SK-N-SH (cell line): ENCODE results near the gene MTX2. TPM values are rescaled to one million over a fixed set of nuclear protein-coding genes. Genes with fewer than 3 reads are reported as not detected.

ENCODE experiments used
- CTCF ChIA-PET: fragments of 300-600, 350-600 bp; formaldehyde crosslinking; extraction: SDS; loops from one replicate; lab custom pipeline; 2021; lab: Yijun Ruan, JAX
- POLR2A ChIA-PET: fragments of 350-600 bp; sonication (Branson Sonifier 250); formaldehyde crosslinking; extraction: SDS; loops from one replicate; lab custom pipeline; 2020; ENCODE audit warnings: antibody characterized with exemption, inconsistent platforms; lab: Yijun Ruan, JAX
- DNase-seq: peaks from one replicate; pipeline ENCODE4 v3.0.0; 2012
- H2AFZ ChIP-seq: fragments of 200-600 bp; sonication (generic); 2 replicates; pipeline ENCODE4 v1.8.1; 2016; ENCODE audit warnings: antibody characterized with exemption, mild to moderate bottlenecking, low read depth
- H3F3A ChIP-seq: fragments of 200-600 bp; sonication (generic); replicated peaks from 2 replicates; pipeline ENCODE3; 2016; ENCODE audit warnings: antibody characterized with exemption, mild to moderate bottlenecking; ENCODE audit not compliant: insufficient read depth
- H3K27ac ChIP-seq, 2 experiments: fragments of 200-500 bp in 1 of 2; fragments of 200-600 bp in 1 of 2; sonication (Bioruptor generic) in 1 of 2; sonication (generic), shearing (Covaris generic) in 1 of 2; 2 replicates each; pipeline versions ENCODE4 v1.5.1 to v1.6.1; 2014 to 2016; ENCODE audit warnings: low read depth in 2 of 2, inconsistent platforms in 1 of 2, low read length in 1 of 2, mild to moderate bottlenecking in 1 of 2, mixed read lengths in 1 of 2
- H3K27me3 ChIP-seq: fragments of 200-600 bp; sonication (generic), shearing (Covaris generic); 2 replicates; pipeline ENCODE4 v1.6.1; 2016; ENCODE audit warnings: mixed run types; ENCODE audit not compliant: insufficient read depth
- H3K36me3 ChIP-seq, 2 experiments: fragments of 200-500 bp in 1 of 2; fragments of 200-600 bp in 1 of 2; sonication (Bioruptor generic) in 1 of 2; sonication (generic) in 1 of 2; replicated peaks in 1 of 2; 2 replicates each; pipeline versions ENCODE3 to v1.5.1; 2014 to 2016; ENCODE audit warnings: low read length in 1 of 2, mild to moderate bottlenecking in 1 of 2; ENCODE audit not compliant: insufficient read depth in 2 of 2, control insufficient read depth in 1 of 2
- H3K4me1 ChIP-seq, 2 experiments: fragments of 200-500 bp in 1 of 2; fragments of 200-600 bp in 1 of 2; sonication (Bioruptor generic) in 1 of 2; sonication (generic), shearing (Covaris generic) in 1 of 2; 2 replicates each; pipeline versions ENCODE4 v1.5.1 to v1.6.1; 2014 to 2016; ENCODE audit warnings: low read depth in 1 of 2, low read length in 1 of 2, mixed run types in 1 of 2; ENCODE audit not compliant: insufficient read depth in 2 of 2, control insufficient read depth in 1 of 2
- H3K4me2 ChIP-seq: fragments of 200-600 bp; sonication (generic), shearing (Covaris generic); 2 replicates; pipeline ENCODE4 v1.6.1; 2017; ENCODE audit warnings: mixed run types
- H3K4me3 ChIP-seq, 2 experiments: fragments of 200-500 bp in 1 of 2; fragments of 200-600 bp in 1 of 2; sonication (Bioruptor generic) in 1 of 2; sonication (generic), shearing (Covaris generic) in 1 of 2; 2 replicates each; pipeline versions ENCODE4 v1.5.1 to v1.8.1; 2014 to 2016; ENCODE audit warnings: low read depth in 2 of 2, inconsistent platforms in 1 of 2, low read length in 1 of 2, mild to moderate bottlenecking in 1 of 2, mixed read lengths in 1 of 2, moderate library complexity in 1 of 2
- H3K79me2 ChIP-seq: fragments of 200-600 bp; sonication (generic); 2 replicates; pipeline ENCODE4 v1.8.1; 2017; ENCODE audit warnings: mild to moderate bottlenecking; ENCODE audit not compliant: insufficient read depth
- H3K9ac ChIP-seq: fragments of 200-600 bp; sonication (generic); 2 replicates; pipeline ENCODE4 v1.6.1; 2017; ENCODE audit warnings: mixed run types
- H3K9me2 ChIP-seq: fragments of 200-600 bp; sonication (generic); 2 replicates; pipeline ENCODE4 v1.6.1; 2017; ENCODE audit warnings: mixed run types
- H3K9me3 ChIP-seq: fragments of 200-600 bp; sonication (generic); 2 replicates; pipeline ENCODE4 v1.6.1; 2017; ENCODE audit warnings: mixed run types, mild to moderate bottlenecking, moderate library complexity
- H4K20me1 ChIP-seq: fragments of 200-600 bp; sonication (generic); 2 replicates; pipeline ENCODE4 v1.6.1; 2017; ENCODE audit warnings: mild to moderate bottlenecking, mixed run types; ENCODE audit not compliant: insufficient read depth
- CHD2 ChIP-seq: fragments of 150-350 bp; IDR thresholded peaks from 2 replicates; pipeline ENCODE4 v1.6.1; 2018; ENCODE audit warnings: low read length; ENCODE audit not compliant: partially characterized antibody
- ELF1 ChIP-seq: IDR thresholded peaks from 2 replicates; pipeline ENCODE4 v1.4.0; 2012
- EZH2phosphoT487 ChIP-seq: fragments of 200-600 bp; sonication (generic); IDR thresholded peaks from 2 replicates; pipeline ENCODE4 v1.6.1; 2017; ENCODE audit warnings: low read depth, mixed run types, mild to moderate bottlenecking, antibody characterized with exemption, moderate library complexity, borderline replicate concordance
- FOXJ3 ChIP-seq: sonication (generic); formaldehyde crosslinking; IDR thresholded peaks from 2 replicates; pipeline ENCODE4 v1.5.1; 2020; ENCODE audit warnings: mild to moderate bottlenecking, missing genetic modification reagents
- JUND ChIP-seq: IDR thresholded peaks from 2 replicates; pipeline ENCODE4 v1.4.0; 2012
- MEF2A ChIP-seq: IDR thresholded peaks from 2 replicates; pipeline ENCODE4 v1.4.0; 2012; ENCODE audit warnings: low read depth, borderline replicate concordance
- NFIC ChIP-seq: IDR thresholded peaks from 2 replicates; pipeline ENCODE4 v1.4.0; 2012; ENCODE audit warnings: borderline replicate concordance
- NRF1 ChIP-seq: IDR thresholded peaks from 2 replicates; pipeline ENCODE4 v1.6.1; 2012; ENCODE audit warnings: low read depth, mild to moderate bottlenecking, low read length
- POLR2AphosphoS5 ChIP-seq: IDR thresholded peaks from 2 replicates; pipeline ENCODE4 v1.6.1; 2012; ENCODE audit warnings: low read depth, low read length
- RXRA ChIP-seq: IDR thresholded peaks from 2 replicates; pipeline ENCODE4 v1.4.0; 2012; ENCODE audit warnings: low read depth, mild to moderate bottlenecking, borderline replicate concordance
- SMC3 ChIP-seq: IDR thresholded peaks from 2 replicates; pipeline ENCODE4 v1.6.1; 2012; ENCODE audit warnings: low read depth, low read length, improper control_type of control experiment
- TCF12 ChIP-seq: IDR thresholded peaks from 2 replicates; pipeline ENCODE4 v1.4.0; 2012
- TEAD4 ChIP-seq: IDR thresholded peaks from 2 replicates; pipeline ENCODE4 v1.4.0; 2012; ENCODE audit warnings: mild to moderate bottlenecking, borderline replicate concordance; ENCODE audit not compliant: insufficient read depth
- WGBS: methylation state at CpG from one replicate; pipeline ENCODE4 v1.1.6; 2017; ENCODE audit warnings: low lambda C conversion rate; 5-methylcytosine and 5-hydroxymethylcytosine counted together
- polyA plus RNA-seq, 3 experiments: library from polyadenylated mRNA; depleted of rRNA; stranded (reverse); fragments of >200 nt; gene quantifications; 2 replicates each; pipeline ENCODE4 v1.2.3, GENCODE V29; 2012
- TF ChIP-seq, protein P1 (sequence below): fragments of 150-350 bp; IDR thresholded peaks from 2 replicates; pipeline ENCODE4 v1.6.1; 2016; ENCODE audit warnings: mild to moderate bottlenecking, low read depth, low read length
- TF ChIP-seq, protein P2 (sequence below): fragments of 150-350 bp; IDR thresholded peaks from 2 replicates; pipeline ENCODE4 v1.6.1; 2017; ENCODE audit warnings: antibody characterized with exemption, low read length, low read depth, borderline replicate concordance
- TF ChIP-seq, protein P3 (sequence below): IDR thresholded peaks from 2 replicates; pipeline ENCODE4 v1.4.0; 2012; ENCODE audit warnings: low read depth, borderline replicate concordance
- TF ChIP-seq, protein P4 (sequence below): fragments of 200-600 bp; sonication (generic); IDR thresholded peaks from 2 replicates; pipeline ENCODE4 v1.6.1; 2017; ENCODE audit warnings: antibody characterized with exemption, mild to moderate bottlenecking, moderate library complexity

The MTX2 gene
- polyA plus RNA-seq, 1 of the 3 experiments (the other 2 are of a cell fraction), result 44.4 TPM

DNA sequence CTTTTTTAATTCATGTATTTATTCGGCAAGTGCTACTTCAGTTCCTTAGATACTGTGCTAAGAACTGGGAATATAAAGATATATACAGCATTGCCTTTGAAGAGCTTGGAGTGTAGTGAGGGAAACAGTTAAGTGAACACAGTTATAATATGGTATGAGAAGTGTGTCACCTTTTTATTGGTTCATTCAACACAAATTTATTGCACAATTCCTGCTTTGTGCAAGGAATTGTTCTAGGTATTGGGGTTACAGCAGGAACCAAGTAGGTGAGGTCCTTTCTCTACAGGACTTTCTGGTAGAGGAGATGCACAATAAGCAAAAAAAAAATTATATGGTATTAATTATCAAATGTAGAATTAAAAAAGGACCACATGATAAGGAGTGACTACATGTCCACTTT lies 65.5 kb downstream of the MTX2 start:
- Histone ChIP-seq H3K9me3 (no peaks in the 10 kb centered on the region), H3K4me1 (peaks cover 0 to 9% of the 10 kb centered on the region in 2 experiments; a peak in 2 of 4 replicates), H2AFZ (no peak overlapping the region), H3K4me3 (no peak overlapping the region), H3K36me3 (peaks cover 23 to 54% of the 10 kb centered on the region in 2 experiments), H3F3A (peaks cover 3% of the 10 kb centered on the region), H3K4me2 (no peak overlapping the region), H3K79me2 (no peaks in the 10 kb centered on the region), H3K9ac (no peak overlapping the region), H3K27ac (no peak overlapping the region), H4K20me1 (no peaks in the 10 kb centered on the region), H3K9me2 (no peaks in the 10 kb centered on the region), H3K27me3 (no peaks in the 10 kb centered on the region)
- CTCF ChIA-PET, result no interaction called here
- no peak for DNase-seq
- POLR2A ChIA-PET, result no interaction called here
- TF ChIP-seq TCF12 (no peak), ELF1 (no peak), NFIC (no peak), CHD2 (no peak), JUND (no peak), MEF2A (no peak), TEAD4 (no peak), POLR2AphosphoS5 (no peak), NRF1 (no peak), FOXJ3 (no peak)
- TF ChIP-seq, protein P1, sequence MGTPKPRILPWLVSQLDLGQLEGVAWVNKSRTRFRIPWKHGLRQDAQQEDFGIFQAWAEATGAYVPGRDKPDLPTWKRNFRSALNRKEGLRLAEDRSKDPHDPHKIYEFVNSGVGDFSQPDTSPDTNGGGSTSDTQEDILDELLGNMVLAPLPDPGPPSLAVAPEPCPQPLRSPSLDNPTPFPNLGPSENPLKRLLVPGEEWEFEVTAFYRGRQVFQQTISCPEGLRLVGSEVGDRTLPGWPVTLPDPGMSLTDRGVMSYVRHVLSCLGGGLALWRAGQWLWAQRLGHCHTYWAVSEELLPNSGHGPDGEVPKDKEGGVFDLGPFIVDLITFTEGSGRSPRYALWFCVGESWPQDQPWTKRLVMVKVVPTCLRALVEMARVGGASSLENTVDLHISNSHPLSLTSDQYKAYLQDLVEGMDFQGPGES, result no peak
- TF ChIP-seq, protein P2, sequence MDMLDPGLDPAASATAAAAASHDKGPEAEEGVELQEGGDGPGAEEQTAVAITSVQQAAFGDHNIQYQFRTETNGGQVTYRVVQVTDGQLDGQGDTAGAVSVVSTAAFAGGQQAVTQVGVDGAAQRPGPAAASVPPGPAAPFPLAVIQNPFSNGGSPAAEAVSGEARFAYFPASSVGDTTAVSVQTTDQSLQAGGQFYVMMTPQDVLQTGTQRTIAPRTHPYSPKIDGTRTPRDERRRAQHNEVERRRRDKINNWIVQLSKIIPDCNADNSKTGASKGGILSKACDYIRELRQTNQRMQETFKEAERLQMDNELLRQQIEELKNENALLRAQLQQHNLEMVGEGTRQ, result no peak
- TF ChIP-seq, protein P3, sequence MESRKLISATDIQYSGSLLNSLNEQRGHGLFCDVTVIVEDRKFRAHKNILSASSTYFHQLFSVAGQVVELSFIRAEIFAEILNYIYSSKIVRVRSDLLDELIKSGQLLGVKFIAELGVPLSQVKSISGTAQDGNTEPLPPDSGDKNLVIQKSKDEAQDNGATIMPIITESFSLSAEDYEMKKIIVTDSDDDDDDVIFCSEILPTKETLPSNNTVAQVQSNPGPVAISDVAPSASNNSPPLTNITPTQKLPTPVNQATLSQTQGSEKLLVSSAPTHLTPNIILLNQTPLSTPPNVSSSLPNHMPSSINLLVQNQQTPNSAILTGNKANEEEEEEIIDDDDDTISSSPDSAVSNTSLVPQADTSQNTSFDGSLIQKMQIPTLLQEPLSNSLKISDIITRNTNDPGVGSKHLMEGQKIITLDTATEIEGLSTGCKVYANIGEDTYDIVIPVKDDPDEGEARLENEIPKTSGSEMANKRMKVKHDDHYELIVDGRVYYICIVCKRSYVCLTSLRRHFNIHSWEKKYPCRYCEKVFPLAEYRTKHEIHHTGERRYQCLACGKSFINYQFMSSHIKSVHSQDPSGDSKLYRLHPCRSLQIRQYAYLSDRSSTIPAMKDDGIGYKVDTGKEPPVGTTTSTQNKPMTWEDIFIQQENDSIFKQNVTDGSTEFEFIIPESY, result no peak
- 92% methylated on average over 1 of the region's 1 CpG for WGBS

DNA sequence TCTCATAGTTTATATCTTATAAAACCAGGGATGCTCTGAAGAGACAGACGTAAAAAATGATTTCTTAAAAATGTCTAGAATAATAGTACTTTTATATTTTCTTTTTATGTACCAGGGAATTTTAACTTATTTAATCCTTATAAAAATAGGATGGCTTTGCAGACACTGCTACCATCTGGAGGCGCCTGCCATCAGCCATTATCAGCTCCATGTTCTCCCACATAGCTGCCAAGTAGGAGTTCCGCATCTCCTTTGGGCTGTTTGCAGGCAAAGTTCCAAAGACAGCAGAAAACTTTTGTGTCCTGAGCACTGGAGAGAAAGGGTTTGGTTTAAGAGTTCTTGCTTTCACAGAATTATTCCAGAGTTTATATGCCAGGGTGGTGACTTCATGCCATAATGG lies 69.2 kb downstream of the MTX2 start:
- Histone ChIP-seq H3F3A (peaks cover 3% of the 10 kb centered on the region), H3K27me3 (no peaks in the 10 kb centered on the region), H3K79me2 (no peaks in the 10 kb centered on the region), H2AFZ (no peak overlapping the region), H3K27ac (no peak overlapping the region), H3K9me2 (no peaks in the 10 kb centered on the region), H4K20me1 (no peaks in the 10 kb centered on the region), H3K9ac (no peak overlapping the region), H3K4me2 (no peak overlapping the region), H3K4me3 (no peak overlapping the region), H3K36me3 (peaks cover 28 to 32% of the 10 kb centered on the region in 2 experiments), H3K9me3 (no peaks in the 10 kb centered on the region), H3K4me1 (no peaks in the 10 kb centered on the region)
- WGBS, result 95% methylated on average over 3 of the region's 3 CpGs
- POLR2A ChIA-PET, result no interaction called here
- DNase-seq, result no peak
- TF ChIP-seq EZH2phosphoT487, result no peak
- TF ChIP-seq, protein P3, result no peak
- no peak for TF ChIP-seq NRF1
- TF ChIP-seq RXRA, result no peak
- TF ChIP-seq, protein P4, sequence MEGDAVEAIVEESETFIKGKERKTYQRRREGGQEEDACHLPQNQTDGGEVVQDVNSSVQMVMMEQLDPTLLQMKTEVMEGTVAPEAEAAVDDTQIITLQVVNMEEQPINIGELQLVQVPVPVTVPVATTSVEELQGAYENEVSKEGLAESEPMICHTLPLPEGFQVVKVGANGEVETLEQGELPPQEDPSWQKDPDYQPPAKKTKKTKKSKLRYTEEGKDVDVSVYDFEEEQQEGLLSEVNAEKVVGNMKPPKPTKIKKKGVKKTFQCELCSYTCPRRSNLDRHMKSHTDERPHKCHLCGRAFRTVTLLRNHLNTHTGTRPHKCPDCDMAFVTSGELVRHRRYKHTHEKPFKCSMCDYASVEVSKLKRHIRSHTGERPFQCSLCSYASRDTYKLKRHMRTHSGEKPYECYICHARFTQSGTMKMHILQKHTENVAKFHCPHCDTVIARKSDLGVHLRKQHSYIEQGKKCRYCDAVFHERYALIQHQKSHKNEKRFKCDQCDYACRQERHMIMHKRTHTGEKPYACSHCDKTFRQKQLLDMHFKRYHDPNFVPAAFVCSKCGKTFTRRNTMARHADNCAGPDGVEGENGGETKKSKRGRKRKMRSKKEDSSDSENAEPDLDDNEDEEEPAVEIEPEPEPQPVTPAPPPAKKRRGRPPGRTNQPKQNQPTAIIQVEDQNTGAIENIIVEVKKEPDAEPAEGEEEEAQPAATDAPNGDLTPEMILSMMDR, result no peak
- no peak for TF ChIP-seq JUND
- TF ChIP-seq SMC3, result no peak
- no peak for TF ChIP-seq ELF1
- CTCF ChIA-PET, result no interaction called here
